HG02884 (cell line): ENCODE results near the gene SWI5.

Source experiments
- ATAC-seq: cut with Tn5 transposase; IDR thresholded peaks from one replicate; pipeline ENCODE4 v1.9.1; 2021; ENCODE audit warnings: mild to moderate bottlenecking, moderate library complexity; ENCODE audit not compliant: unreplicated experiment

Gene SWI5

GRCh38 chr9:128250839-128251731, 25.0 kb upstream of the SWI5 start:
- ATAC-seq: no peak

- ATAC-seq: no peak
Measured at GRCh38 chr9:128251732-128252100, 24.4 kb upstream of the SWI5 start.

GRCh38 chr9:128252317-128253139, 23.5 kb upstream of the SWI5 start:
- ATAC-seq: no peak

GRCh38 chr9:128253140-128253990, 22.7 kb upstream of the SWI5 start:
- no peak for ATAC-seq

GRCh38 chr9:128253991-128254346, 22.1 kb upstream of the SWI5 start:
- no peak for ATAC-seq

- no peak for ATAC-seq
Measured at GRCh38 chr9:128254362-128254761, 21.7 kb upstream of the SWI5 start.

GRCh38 chr9:128254855-128255759, 21.0 kb upstream of the SWI5 start:
- no peak for ATAC-seq

GRCh38 chr9:128257086-128257825, 18.8 kb upstream of the SWI5 start:
- no peak for ATAC-seq

GRCh38 chr9:128257907-128258306, 18.2 kb upstream of the SWI5 start:
- no peak for ATAC-seq

- no peak for ATAC-seq
Measured at GRCh38 chr9:128258326-128258725, 17.8 kb upstream of the SWI5 start.

- no peak for ATAC-seq
Measured at GRCh38 chr9:128259156-128259555, 16.9 kb upstream of the SWI5 start.

- ATAC-seq: no peak
Measured at GRCh38 chr9:128260340-128260739, 15.7 kb upstream of the SWI5 start.

- ATAC-seq: no peak
Measured at GRCh38 chr9:128262687-128263086, 13.4 kb upstream of the SWI5 start.

GRCh38 chr9:128265348-128265847, 10.7 kb upstream of the SWI5 start:
- no peak for ATAC-seq

- no peak for ATAC-seq
Measured at GRCh38 chr9:128266868-128267590, 9.0 kb upstream of the SWI5 start.

GRCh38 chr9:128271112-128271511, 5.0 kb upstream of the SWI5 start:
- no peak for ATAC-seq

- ATAC-seq: no peak
Measured at GRCh38 chr9:128271512-128271911, 4.6 kb upstream of the SWI5 start.

GRCh38 chr9:128274245-128274644, 1.8 kb upstream of the SWI5 start:
- ATAC-seq: no peak
